GM23338 (cell line): Measurements from ENCODE around the gene RHOG. TPM values are rescaled to one million over a fixed set of nuclear protein-coding genes. Genes with fewer than 3 reads are reported as not detected.

Experiments
- ATAC-seq: fragments of 200-7000 bp; cut with Tn5 transposase; 3 replicates; pipeline ENCODE4 v1.9.1; 2020
- DNase-seq: peaks from one replicate; pipeline ENCODE4 v3.0.0-alpha.2; 2015; ENCODE audit warnings: low spot score
- H2AFZ ChIP-seq: fragments of 200-600 bp; sonication (generic); 2 replicates; pipeline ENCODE4 v1.8.0; 2016; ENCODE audit warnings: antibody characterized with exemption, mild to moderate bottlenecking, moderate library complexity
- H3F3A ChIP-seq: fragments of 200-600 bp; sonication (generic); replicated peaks from 2 replicates; pipeline ENCODE4 v1.8.0; 2017; ENCODE audit warnings: antibody characterized with exemption, mixed run types, low read depth
- H3K27ac ChIP-seq: fragments of 200-600 bp; sonication (generic); 2 replicates; pipeline ENCODE4 v1.6.1; 2016; ENCODE audit warnings: low read depth
- H3K27me3 ChIP-seq: fragments of 200-600 bp; sonication (generic); 2 replicates; pipeline ENCODE4 v1.8.0; 2016; ENCODE audit warnings: mild to moderate bottlenecking, mixed run types, moderate library complexity; ENCODE audit not compliant: insufficient read depth
- H3K36me3 ChIP-seq: fragments of 200-600 bp; sonication (generic); 2 replicates; pipeline ENCODE4 v1.8.0; 2016; ENCODE audit warnings: mild to moderate bottlenecking; ENCODE audit not compliant: insufficient read depth
- H3K4me1 ChIP-seq: fragments of 200-600 bp; sonication (generic); 2 replicates; pipeline ENCODE4 v1.8.0; 2016; ENCODE audit warnings: mild to moderate bottlenecking, moderate library complexity; ENCODE audit not compliant: insufficient read depth
- H3K4me2 ChIP-seq: fragments of 200-600 bp; sonication (generic); 2 replicates; pipeline ENCODE4 v1.7.1; 2017; ENCODE audit warnings: mixed run types
- H3K4me3 ChIP-seq: fragments of 200-600 bp; sonication (generic); 2 replicates; pipeline ENCODE4 v1.6.1; 2016; ENCODE audit warnings: mixed run types
- H3K79me2 ChIP-seq: fragments of 200-600 bp; sonication (generic); replicated peaks from 2 replicates; pipeline ENCODE4 v1.8.0; 2017; ENCODE audit warnings: mild to moderate bottlenecking; ENCODE audit not compliant: insufficient read depth
- H3K9me2 ChIP-seq: fragments of 200-600 bp; sonication (generic); 2 replicates; pipeline ENCODE4 v1.8.0; 2017; ENCODE audit not compliant: insufficient read depth
- H4K20me1 ChIP-seq: fragments of 200-600 bp; sonication (generic); replicated peaks from 2 replicates; pipeline ENCODE4 v1.8.0; 2017; ENCODE audit warnings: mild to moderate bottlenecking; ENCODE audit not compliant: insufficient read depth
- H3K27ac Mint-ChIP-seq: 2 replicates; pipeline ENCODE4 v1.8.0; 2020; ENCODE audit warnings: inconsistent platforms, mild to moderate bottlenecking, moderate library complexity, mixed read lengths
- H3K27me3 Mint-ChIP-seq: 3 replicates; pipeline ENCODE4 v1.8.0; 2022; ENCODE audit warnings: low read depth, mild to moderate bottlenecking, moderate library complexity, mixed read lengths, inconsistent platforms; ENCODE audit not compliant: insufficient read depth, poor library complexity
- H3K36me3 Mint-ChIP-seq: 3 replicates; pipeline ENCODE4 v1.8.0; 2021; ENCODE audit warnings: low read depth, mild to moderate bottlenecking, inconsistent platforms, moderate library complexity, mixed read lengths
- H3K4me1 Mint-ChIP-seq: 3 replicates; pipeline ENCODE4 v1.8.0; 2020; ENCODE audit warnings: mild to moderate bottlenecking, inconsistent platforms, mixed read lengths
- H3K4me3 Mint-ChIP-seq: 3 replicates; pipeline ENCODE4 v1.8.0; 2021; ENCODE audit warnings: moderate library complexity, mild to moderate bottlenecking, inconsistent platforms, mixed read lengths
- H3K9me3 Mint-ChIP-seq: 3 replicates; pipeline ENCODE4 v1.8.0; 2020; ENCODE audit warnings: moderate library complexity, mild to moderate bottlenecking, inconsistent platforms, mixed read lengths
- EZH2 ChIP-seq: fragments of 200-600 bp; sonication (generic); IDR thresholded peaks from one replicate; pipeline ENCODE4 v1.8.0; 2017; ENCODE audit warnings: antibody characterized with exemption, mild to moderate bottlenecking, low read depth; ENCODE audit not compliant: unreplicated experiment
- JUNB ChIP-seq: IDR thresholded peaks from one replicate; pipeline ENCODE4 v1.6.1; 2016; ENCODE audit warnings: antibody characterized with exemption; ENCODE audit not compliant: unreplicated experiment
- POLR2AphosphoS5 ChIP-seq: IDR thresholded peaks from 2 replicates; pipeline ENCODE4 v1.6.1; 2016; ENCODE audit warnings: antibody characterized with exemption, low read depth
- ZNF114 ChIP-seq: fragments of 250-450 bp; sonication (Bioruptor Pico); IDR thresholded peaks from 2 replicates; pipeline ENCODE4 v1.5.0; 2020; ENCODE audit warnings: mild to moderate bottlenecking, moderate library complexity
- ZNF462 ChIP-seq: fragments of 250-450 bp; sonication (Bioruptor Pico); IDR thresholded peaks from 2 replicates; pipeline ENCODE4 v1.5.0; 2020; ENCODE audit warnings: mild to moderate bottlenecking, moderate library complexity
- polyA plus RNA-seq: library from polyadenylated mRNA; unstranded; fragments of >200 nt; fragmentation: Nextera tagmentation; extraction: Ambion mirVana; gene quantifications from 2 replicates; pipeline ENCODE4 v1.2.1, GENCODE V29; 2016
- total RNA-seq: library from RNA; depleted of rRNA; stranded (reverse); fragments of >200 nt; shearing (Covaris generic); gene quantifications from 2 replicates; pipeline ENCODE4 v1.2.3, GENCODE V29; 2014

RHOG gene
- total and polyA plus RNA-seq, 2 experiments from 2014 or later = 26.3 to 38.6 TPM

GRCh38 chr11:3876613-3877012 lies 35.9 kb upstream of the RHOG start (continued):
- TF ChIP-seq JUNB = no peak
- no peak for TF ChIP-seq ZNF462 (CRISPR knock-in tag)

GRCh38 chr11:3873712-3874349 lies 33.1 kb upstream of the RHOG start:
- TF ChIP-seq POLR2AphosphoS5 (no peak), ZNF114 (no peak), EZH2 (no peak)
- H3K4me3 Mint-ChIP-seq = no peak overlapping the region
- Histone ChIP-seq H2AFZ (no peak overlapping the region), H4K20me1 (peaks cover 3% of the 10 kb centered on the region), H3K4me3 (no peak overlapping the region), H3K9me2 (no peaks in the 10 kb centered on the region), H3K36me3 (no peaks in the 10 kb centered on the region), H3F3A (no peaks in the 10 kb centered on the region), H3K27me3 (no peaks in the 10 kb centered on the region), H3K4me1 (peaks cover 17% of the 10 kb centered on the region), H3K27ac (no peak overlapping the region), H3K4me2 (no peak overlapping the region), H3K79me2 (no peaks in the 10 kb centered on the region)
- H3K9me3 Mint-ChIP-seq = no peaks in the 10 kb centered on the region
- ATAC-seq = no peak
- H3K4me1 Mint-ChIP-seq = peaks cover 13% of the 10 kb centered on the region
- H3K36me3 Mint-ChIP-seq = no peaks in the 10 kb centered on the region
- no peak overlapping the region for H3K27ac Mint-ChIP-seq
- peaks cover 2% of the 10 kb centered on the region for H3K27me3 Mint-ChIP-seq
- DNase-seq = no peak
